ENCODE results near the gene GLG1.
"Not testable (repeated sequence)": the region's sequence is repeated elsewhere in the genome, so short reads cannot be mapped to it uniquely, and the experiment has no call there.

- TF ChIP-seq, protein P1, sequence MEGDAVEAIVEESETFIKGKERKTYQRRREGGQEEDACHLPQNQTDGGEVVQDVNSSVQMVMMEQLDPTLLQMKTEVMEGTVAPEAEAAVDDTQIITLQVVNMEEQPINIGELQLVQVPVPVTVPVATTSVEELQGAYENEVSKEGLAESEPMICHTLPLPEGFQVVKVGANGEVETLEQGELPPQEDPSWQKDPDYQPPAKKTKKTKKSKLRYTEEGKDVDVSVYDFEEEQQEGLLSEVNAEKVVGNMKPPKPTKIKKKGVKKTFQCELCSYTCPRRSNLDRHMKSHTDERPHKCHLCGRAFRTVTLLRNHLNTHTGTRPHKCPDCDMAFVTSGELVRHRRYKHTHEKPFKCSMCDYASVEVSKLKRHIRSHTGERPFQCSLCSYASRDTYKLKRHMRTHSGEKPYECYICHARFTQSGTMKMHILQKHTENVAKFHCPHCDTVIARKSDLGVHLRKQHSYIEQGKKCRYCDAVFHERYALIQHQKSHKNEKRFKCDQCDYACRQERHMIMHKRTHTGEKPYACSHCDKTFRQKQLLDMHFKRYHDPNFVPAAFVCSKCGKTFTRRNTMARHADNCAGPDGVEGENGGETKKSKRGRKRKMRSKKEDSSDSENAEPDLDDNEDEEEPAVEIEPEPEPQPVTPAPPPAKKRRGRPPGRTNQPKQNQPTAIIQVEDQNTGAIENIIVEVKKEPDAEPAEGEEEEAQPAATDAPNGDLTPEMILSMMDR (IDR thresholded peaks at IDR 0.05), result not testable (repeated sequence)
- TF ChIP-seq POLR2A (IDR thresholded peaks at IDR 0.05), result not testable (repeated sequence)
These were observed 88.0 kb downstream of the GLG1 start for GRCh38 chr16:74518934-74519333.

Measured in right lobe of liver (tissue), 4 donors.